ENCODE measurements around the gene SBNO2.

The SBNO2 gene

GRCh38 chr19:1089891-1090290 is 84.2 kb downstream of the SBNO2 start:
- H3K4me1 ChIP-seq (ENCODE audit: insufficient read depth, low read length): peaks cover 18% of the 10 kb centered on the region
- H3K4me2 ChIP-seq (ENCODE audit: insufficient read depth, low read length): no peak overlapping the region
- no peaks in the 10 kb centered on the region for H3K27me3 ChIP-seq (ENCODE audit: insufficient read depth, low read length, poor library complexity)
- no peak overlapping the region for H2AFZ ChIP-seq (ENCODE audit: low read depth, low read length)
- peaks cover 33% of the 10 kb centered on the region for H3K79me2 ChIP-seq (ENCODE audit: insufficient read depth, low read length)
- H3K4me3 ChIP-seq (ENCODE audit: low read depth in 1 of 2, low read length in 2 of 2): no peak overlapping the region
- peaks cover 61% of the 10 kb centered on the region for H4K20me1 ChIP-seq (ENCODE audit: insufficient read depth, low read length)
- H3K27ac ChIP-seq (ENCODE audit: low read length): no peak overlapping the region
- H3K36me3 ChIP-seq (ENCODE audit: insufficient read depth, low read length): peaks cover 83% of the 10 kb centered on the region
- TF ChIP-seq EZH2 (IDR thresholded peaks at IDR 0.05; ENCODE audit: borderline replicate concordance, low read depth, low read length, severe bottlenecking): no peak
- no peak for TF ChIP-seq CTCF (IDR thresholded peaks at IDR 0.05; ENCODE audit: borderline replicate concordance, extremely low read depth, low read length, poor library complexity, severe bottlenecking)
- no peak for ATAC-seq (ENCODE audit: insufficient read depth, low read depth)
- no peak for DNase-seq
- H3K9me3 ChIP-seq (ENCODE audit: insufficient read depth, low read length, severe bottlenecking): no peaks in the 10 kb centered on the region
- H3K9ac ChIP-seq (ENCODE audit: low read depth, low read length): no peak overlapping the region

- H3K36me3 ChIP-seq (ENCODE audit: insufficient read depth, low read length): peaks cover 87% of the 10 kb centered on the region
- H3K4me3 ChIP-seq (ENCODE audit: low read depth in 1 of 2, low read length in 2 of 2): no peak overlapping the region
- ATAC-seq (ENCODE audit: insufficient read depth, low read depth) (0 out of 3 replicates have a peak, but pooled peaks have one; percentile 2), DNase-seq (no peak)
- peaks cover 26% of the 10 kb centered on the region for H3K79me2 ChIP-seq (ENCODE audit: insufficient read depth, low read length)
- no peaks in the 10 kb centered on the region for H3K9me3 ChIP-seq (ENCODE audit: insufficient read depth, low read length, severe bottlenecking)
- no peak overlapping the region for H3K9ac ChIP-seq (ENCODE audit: low read depth, low read length)
- no peak overlapping the region for H3K27ac ChIP-seq (ENCODE audit: low read length)
- H3K27me3 ChIP-seq (ENCODE audit: insufficient read depth, low read length, poor library complexity): no peaks in the 10 kb centered on the region
- peaks cover 54% of the 10 kb centered on the region for H4K20me1 ChIP-seq (ENCODE audit: insufficient read depth, low read length)
- H2AFZ ChIP-seq (ENCODE audit: low read depth, low read length): no peak overlapping the region
- peaks cover 14% of the 10 kb centered on the region for H3K4me1 ChIP-seq (ENCODE audit: insufficient read depth, low read length)
- no peak for TF ChIP-seq CTCF (IDR thresholded peaks at IDR 0.05; ENCODE audit: borderline replicate concordance, extremely low read depth, low read length, poor library complexity, severe bottlenecking)
- TF ChIP-seq EZH2 (IDR thresholded peaks at IDR 0.05; ENCODE audit: borderline replicate concordance, low read depth, low read length, severe bottlenecking): no peak
- H3K4me2 ChIP-seq (ENCODE audit: insufficient read depth, low read length): no peak overlapping the region
Observed at GRCh38 chr19:1089126-1089771, 84.8 kb downstream of the SBNO2 start.

- Histone ChIP-seq H3K27me3 (ENCODE audit: insufficient read depth, low read length, poor library complexity) (no peaks in the 10 kb centered on the region), H3K36me3 (ENCODE audit: insufficient read depth, low read length) (peaks cover 90% of the 10 kb centered on the region), H3K4me2 (ENCODE audit: insufficient read depth, low read length) (no peak overlapping the region), H3K4me1 (ENCODE audit: insufficient read depth, low read length) (peaks cover 7% of the 10 kb centered on the region), H3K9me3 (ENCODE audit: insufficient read depth, low read length, severe bottlenecking) (no peaks in the 10 kb centered on the region), H3K9ac (ENCODE audit: low read depth, low read length) (no peak overlapping the region), H3K4me3 (ENCODE audit: low read depth in 1 of 2, low read length in 2 of 2) (no peak overlapping the region), H3K79me2 (ENCODE audit: insufficient read depth, low read length) (peaks cover 19% of the 10 kb centered on the region), H3K27ac (ENCODE audit: low read length) (no peak overlapping the region), H4K20me1 (ENCODE audit: insufficient read depth, low read length) (peaks cover 47% of the 10 kb centered on the region), H2AFZ (ENCODE audit: low read depth, low read length) (no peak overlapping the region)
- TF ChIP-seq CTCF (IDR thresholded peaks at IDR 0.05; ENCODE audit: borderline replicate concordance, extremely low read depth, low read length, poor library complexity, severe bottlenecking) (no peak), EZH2 (IDR thresholded peaks at IDR 0.05; ENCODE audit: borderline replicate concordance, low read depth, low read length, severe bottlenecking) (no peak)
- DNase-seq: no peak
- peak; percentile 5; the same call in 1 of the 3 replicates for ATAC-seq (ENCODE audit: insufficient read depth, low read depth)
Observed at GRCh38 chr19:1088416-1089010, 85.6 kb downstream of the SBNO2 start.
